A549 (cell line): ENCODE data around the gene MT1B.

Experiments used
- CTCF ChIP-seq: fragments of >200 bp; sonication (Bioruptor Twin); formaldehyde crosslinking; IDR thresholded peaks from 3 replicates; pipeline ENCODE4 v1.5.1; 2016
- EP300 ChIP-seq, 2 experiments: fragments of >200 bp; sonication (Bioruptor Twin); formaldehyde crosslinking; IDR thresholded peaks; 2 replicates in 1 of 2; 3 replicates in 1 of 2; pipeline ENCODE4 v1.6.1; 2016 to 2017
- HOXA7 ChIP-seq: fragments of 250-450 bp; sonication (Bioruptor Pico); IDR thresholded peaks from 2 replicates; pipeline ENCODE4 v1.5.0; 2020; ENCODE audit warnings: mild to moderate bottlenecking, moderate library complexity
- JUNB ChIP-seq: fragments of >200 bp; sonication (Bioruptor Twin); formaldehyde crosslinking; IDR thresholded peaks from 2 replicates; pipeline ENCODE4 v1.6.1; 2016
- MAFK ChIP-seq: fragments of 450-650 bp; IDR thresholded peaks from 2 replicates; pipeline ENCODE4 v1.6.1; 2014; ENCODE audit not compliant: partially characterized antibody
- MAX ChIP-seq: IDR thresholded peaks from 2 replicates; pipeline ENCODE4 v1.6.1; 2012
- NFE2L2 ChIP-seq: fragments of 150-350 bp; conservative IDR thresholded peaks from 2 replicates; pipeline ENCODE4 v1.6.1; 2014; ENCODE audit warnings: low read length
- PHF8 ChIP-seq: fragments of 200-600 bp; sonication (generic); IDR thresholded peaks from 2 replicates; pipeline ENCODE4 v1.6.1; 2016; ENCODE audit warnings: low read depth, mild to moderate bottlenecking, antibody characterized with exemption, moderate library complexity, borderline replicate concordance
- POLR2A ChIP-seq: IDR thresholded peaks from 2 replicates; pipeline ENCODE4 v1.6.1; 2012; ENCODE audit warnings: mild to moderate bottlenecking, low read length
- RAD21 ChIP-seq, 2 experiments: fragments of >200 bp in 1 of 2; sonication (Bioruptor Twin) in 1 of 2; formaldehyde crosslinking in 1 of 2; IDR thresholded peaks in 1 of 2; conservative IDR thresholded peaks in 1 of 2; 2 replicates in 1 of 2; 3 replicates in 1 of 2; pipeline ENCODE4 v1.6.1; 2012 to 2018; ENCODE audit warnings: inconsistent platforms in 1 of 2
- RFX5 ChIP-seq: fragments of 450-650 bp; IDR thresholded peaks from 2 replicates; pipeline ENCODE4 v1.7.1; 2014; ENCODE audit warnings: antibody characterized with exemption, mild to moderate bottlenecking, moderate library complexity
- TF ChIP-seq, protein P1 (sequence below): fragments of 450-650 bp; IDR thresholded peaks from 2 replicates; pipeline ENCODE4 v1.6.1; 2014; ENCODE audit warnings: antibody characterized with exemption

DNA sequence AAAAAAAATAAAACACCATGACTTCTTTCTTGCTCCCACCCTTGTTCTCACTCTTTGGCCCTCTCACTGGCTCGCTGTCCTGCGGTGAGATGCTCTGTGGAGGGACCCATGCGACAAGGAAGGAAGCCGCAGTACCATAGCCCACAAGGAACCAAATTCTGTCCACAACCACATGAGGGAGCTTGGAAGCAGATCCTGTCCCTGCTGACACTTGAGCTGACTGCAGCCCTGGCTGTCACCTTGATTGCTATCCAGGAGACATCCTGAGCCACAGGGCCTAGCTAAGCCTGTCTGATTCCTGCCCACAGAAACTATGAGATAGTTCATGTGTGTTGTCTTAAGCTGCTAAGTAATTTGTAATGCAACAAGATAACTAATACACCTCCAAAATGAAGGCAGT is 48.1 kb upstream of the MT1B start:
- no peak for TF ChIP-seq POLR2A
- peak; percentile 65 to 71 for TF ChIP-seq RAD21 (conservative IDR thresholded peaks at IDR 0.05 in 1 of 2, IDR thresholded peaks at IDR 0.05 in 1 of 2)
- no peak for TF ChIP-seq MAX
- peak; percentile 52 for TF ChIP-seq CTCF
- TF ChIP-seq JUNB, result no peak
- TF ChIP-seq NFE2L2, result no peak
- TF ChIP-seq, protein P1, sequence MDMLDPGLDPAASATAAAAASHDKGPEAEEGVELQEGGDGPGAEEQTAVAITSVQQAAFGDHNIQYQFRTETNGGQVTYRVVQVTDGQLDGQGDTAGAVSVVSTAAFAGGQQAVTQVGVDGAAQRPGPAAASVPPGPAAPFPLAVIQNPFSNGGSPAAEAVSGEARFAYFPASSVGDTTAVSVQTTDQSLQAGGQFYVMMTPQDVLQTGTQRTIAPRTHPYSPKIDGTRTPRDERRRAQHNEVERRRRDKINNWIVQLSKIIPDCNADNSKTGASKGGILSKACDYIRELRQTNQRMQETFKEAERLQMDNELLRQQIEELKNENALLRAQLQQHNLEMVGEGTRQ, result no peak
- TF ChIP-seq PHF8, result no peak
- no peak for TF ChIP-seq MAFK
- TF ChIP-seq RFX5, result no peak
- no peak for TF ChIP-seq EP300 (IDR thresholded peaks at IDR 0.05)
- TF ChIP-seq HOXA7, result no peak
